Stimulated activated CD4-positive, alpha-beta T cell treated with anti-CD3 and anti-CD28 coated beads, Interleukin-2, amount 100 ng/mL, for 24 hours (primary cell): ENCODE results near the gene TTC4.

Source experiments
- DNase-seq, 2 donors: peaks; one replicate each; pipeline ENCODE4 v3.0.0-alpha.2; 2020

Gene TTC4

GRCh38 chr1:54787604-54788003 lies 71.9 kb downstream of the TTC4 start:
- DNase-seq: no peak

- no peak for DNase-seq
These were observed 72.8 kb downstream of the TTC4 start for GRCh38 chr1:54788459-54788858.

GRCh38 chr1:54791880-54792522 lies 76.3 kb downstream of the TTC4 start:
- DNase-seq: peak; percentile 61 to 80
